Measurements from ENCODE around the gene RAB3GAP2.

DNA sequence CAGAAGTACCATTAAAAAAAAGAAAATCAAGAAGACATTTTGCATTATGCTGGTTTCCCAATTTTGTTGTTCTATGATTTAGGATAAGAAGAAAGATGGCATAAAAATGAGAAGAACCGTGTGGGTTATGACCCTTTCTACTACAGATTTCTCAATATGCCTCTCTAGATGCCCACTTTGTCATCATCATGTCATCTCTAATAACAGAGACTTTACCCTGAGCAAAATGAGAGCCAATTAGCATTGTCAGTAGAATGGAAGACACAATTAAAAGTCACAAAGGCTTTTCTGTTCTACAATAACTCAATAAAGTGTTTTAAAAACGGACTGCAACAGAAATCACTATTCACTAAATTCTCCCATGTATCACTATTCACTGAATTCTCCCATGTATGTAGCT, 85.5 kb downstream of the RAB3GAP2 start:
- TF ChIP-seq, protein P1, sequence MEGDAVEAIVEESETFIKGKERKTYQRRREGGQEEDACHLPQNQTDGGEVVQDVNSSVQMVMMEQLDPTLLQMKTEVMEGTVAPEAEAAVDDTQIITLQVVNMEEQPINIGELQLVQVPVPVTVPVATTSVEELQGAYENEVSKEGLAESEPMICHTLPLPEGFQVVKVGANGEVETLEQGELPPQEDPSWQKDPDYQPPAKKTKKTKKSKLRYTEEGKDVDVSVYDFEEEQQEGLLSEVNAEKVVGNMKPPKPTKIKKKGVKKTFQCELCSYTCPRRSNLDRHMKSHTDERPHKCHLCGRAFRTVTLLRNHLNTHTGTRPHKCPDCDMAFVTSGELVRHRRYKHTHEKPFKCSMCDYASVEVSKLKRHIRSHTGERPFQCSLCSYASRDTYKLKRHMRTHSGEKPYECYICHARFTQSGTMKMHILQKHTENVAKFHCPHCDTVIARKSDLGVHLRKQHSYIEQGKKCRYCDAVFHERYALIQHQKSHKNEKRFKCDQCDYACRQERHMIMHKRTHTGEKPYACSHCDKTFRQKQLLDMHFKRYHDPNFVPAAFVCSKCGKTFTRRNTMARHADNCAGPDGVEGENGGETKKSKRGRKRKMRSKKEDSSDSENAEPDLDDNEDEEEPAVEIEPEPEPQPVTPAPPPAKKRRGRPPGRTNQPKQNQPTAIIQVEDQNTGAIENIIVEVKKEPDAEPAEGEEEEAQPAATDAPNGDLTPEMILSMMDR (IDR thresholded peaks at IDR 0.05), result no peak
- TF ChIP-seq EZH2 (IDR thresholded peaks at IDR 0.05; ENCODE audit: borderline replicate concordance, insufficient read depth, low read depth, low read length, poor library complexity, severe bottlenecking), result no peak

Data from B cell (primary cell).